GM03348 (cell line): ENCODE measurements around the gene TRRAP.
"Not testable (repeated sequence)": the region's sequence is repeated elsewhere in the genome, so short reads cannot be mapped to it uniquely, and the experiment has no call there.

Experiments used
- DNase-seq: peaks from one replicate; pipeline ENCODE4 v3.0.0; 2012; ENCODE audit warnings: low spot score

Gene TRRAP

GRCh38 chr7:98866351-98866750, 12.0 kb upstream of the TRRAP start:
- DNase-seq = no peak

GRCh38 chr7:98866765-98867164, 11.6 kb upstream of the TRRAP start:
- DNase-seq = no peak

- no peak for DNase-seq
These were observed 9.9 kb upstream of the TRRAP start for GRCh38 chr7:98868450-98868849.

- DNase-seq = no peak
These were observed 9.2 kb upstream of the TRRAP start for GRCh38 chr7:98869027-98869596.

- DNase-seq = peak; percentile 44
These were observed 8.7 kb upstream of the TRRAP start, which contains the start of gene TMEM130 for GRCh38 chr7:98869597-98870120. Gene TMEM130 (minus strand): TSS chr7:98870014. CDS start chr7:98869861, 153 bp downstream.

GRCh38 chr7:98870121-98870651, 8.1 kb upstream of the TRRAP start:
- DNase-seq = peak; percentile 89

GRCh38 chr7:98870807-98871491, 7.4 kb upstream of the TRRAP start:
- no peak for DNase-seq

GRCh38 chr7:98872328-98872924, 5.9 kb upstream of the TRRAP start:
- DNase-seq = no peak

GRCh38 chr7:98873610-98874009, 4.7 kb upstream of the TRRAP start:
- DNase-seq = not testable (repeated sequence)

GRCh38 chr7:98874942-98875341, 3.4 kb upstream of the TRRAP start:
- DNase-seq = no peak

GRCh38 chr7:98875501-98875900, 2.8 kb upstream of the TRRAP start:
- DNase-seq = no peak

- no peak for DNase-seq
These were observed 1.2 kb upstream of the TRRAP start for GRCh38 chr7:98877146-98877545.

GRCh38 chr7:98877692-98878364, 504 bp upstream of the TRRAP start:
- DNase-seq = no peak

- peak; percentile 22 for DNase-seq
These were observed 1.1 kb downstream of the TRRAP start for GRCh38 chr7:98879198-98879978.

- DNase-seq = no peak
These were observed 1.6 kb downstream of the TRRAP start for GRCh38 chr7:98879979-98880315.

- no peak for DNase-seq
These were observed 2.2 kb downstream of the TRRAP start for GRCh38 chr7:98880485-98880884.

GRCh38 chr7:98881561-98882315, 3.4 kb downstream of the TRRAP start:
- no peak for DNase-seq

GRCh38 chr7:98884416-98884815, 6.1 kb downstream of the TRRAP start:
- no peak for DNase-seq

GRCh38 chr7:98887038-98887437, 8.7 kb downstream of the TRRAP start:
- no peak for DNase-seq

- no peak for DNase-seq
These were observed 14.3 kb downstream of the TRRAP start for GRCh38 chr7:98892609-98893008.

GRCh38 chr7:98899816-98900215, 21.5 kb downstream of the TRRAP start:
- DNase-seq = no peak
